Renal cortical epithelial cell (primary cell): ENCODE data around the gene TRNT1. TPM values are rescaled to one million over a fixed set of nuclear protein-coding genes. Genes with fewer than 3 reads are reported as not detected.

Experiments used
- DNase-seq: peaks from one replicate; pipeline ENCODE4 v3.0.0-alpha.2; 2011; ENCODE audit warnings: low read depth
- total RNA-seq: library from RNA; depleted of rRNA; stranded (reverse); fragments of >200 nt; gene quantifications from 2 replicates; pipeline ENCODE4 v1.2.3, GENCODE V29; 2014

Gene TRNT1
- total RNA-seq, 1 donor from 2014 or later: 37.3 TPM

DNA sequence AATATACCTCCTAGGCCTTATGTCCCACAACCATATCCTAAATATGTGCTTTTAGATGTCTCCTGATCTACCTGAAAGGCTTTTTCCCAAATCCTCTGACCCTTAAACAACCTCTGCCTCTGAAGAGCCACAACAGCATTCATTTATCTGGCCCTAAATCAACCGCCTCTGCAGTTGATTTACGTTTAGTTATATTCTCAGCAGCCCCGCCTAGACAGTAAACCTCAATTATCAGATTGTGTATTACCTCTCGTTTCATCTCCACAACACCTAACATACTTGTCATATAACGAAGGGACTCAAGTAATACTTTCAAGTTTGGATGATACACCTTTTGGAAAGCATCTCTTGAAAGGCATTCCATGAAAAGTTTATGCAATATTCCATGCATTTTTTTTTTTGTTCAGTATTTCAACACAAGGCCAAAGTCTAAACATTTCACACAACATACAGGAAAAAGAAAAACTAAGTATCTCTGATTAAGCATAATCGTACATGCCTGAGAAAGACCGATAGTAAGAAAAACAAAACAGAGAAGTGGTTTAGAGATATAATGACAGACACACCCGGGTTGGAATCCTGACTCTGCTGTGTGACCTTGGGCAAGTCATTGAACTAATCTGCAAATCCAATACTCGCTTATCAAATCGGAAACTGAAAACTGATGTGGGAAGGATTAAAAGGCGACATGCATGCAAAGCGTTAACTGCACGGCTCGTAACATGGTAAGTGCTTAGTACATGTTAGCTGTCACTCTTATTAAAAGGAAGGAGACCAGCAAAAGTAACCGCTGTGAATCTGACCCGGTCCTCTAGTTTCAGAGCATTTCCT lies 52.0 kb downstream of the TRNT1 start:
- DNase-seq: no peak

DNA sequence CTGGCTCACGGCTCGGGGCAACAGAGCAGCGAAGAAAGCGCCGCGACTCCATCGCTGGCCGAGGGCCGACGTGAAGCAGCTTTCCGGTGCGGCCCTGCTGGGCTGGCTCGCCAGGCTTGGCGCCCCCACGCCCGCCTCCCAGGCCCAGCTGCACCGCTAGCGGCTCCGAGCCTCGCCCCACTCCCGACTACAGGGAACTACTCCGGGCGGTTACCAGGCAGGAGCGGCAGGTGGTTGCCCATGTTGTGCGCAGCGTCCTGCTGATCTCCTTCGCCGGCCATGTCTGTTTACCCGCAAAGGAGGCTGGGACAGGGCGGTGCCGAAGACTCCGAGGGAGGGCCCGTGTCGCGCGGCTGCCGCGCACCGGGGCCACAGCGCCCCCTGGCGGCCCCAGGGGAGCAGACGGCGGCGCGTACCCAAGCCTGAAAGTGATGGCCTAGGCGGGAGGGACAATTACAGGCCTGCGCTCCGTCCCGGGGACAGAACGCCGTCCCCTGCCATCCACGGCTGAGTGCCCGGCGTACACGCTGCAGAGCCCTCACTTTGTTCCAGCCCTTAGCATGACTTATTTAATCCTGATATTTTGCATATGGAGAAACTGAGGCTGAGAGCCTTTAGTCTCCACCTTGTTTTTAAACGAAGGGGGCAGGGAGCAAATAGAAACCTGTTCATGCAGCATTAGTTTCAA lies 52.8 kb downstream of the TRNT1 start, which contains the start of gene CRBN:
Gene CRBN, minus strand, starts transcription at position 285 of the 688 bp plus-strand sequence. Its CDS starts 4 bp downstream, at position 281.
- peak; percentile 59 for DNase-seq

- no peak for DNase-seq
Observed at GRCh38 chr3:3180456-3180855, 53.7 kb downstream of the TRNT1 start.

GRCh38 chr3:3184876-3185275 lies 58.1 kb downstream of the TRNT1 start:
- DNase-seq: no peak

- DNase-seq: no peak
Observed at GRCh38 chr3:3189102-3189727, 62.5 kb downstream of the TRNT1 start.

GRCh38 chr3:3189961-3190360 lies 63.2 kb downstream of the TRNT1 start:
- no peak for DNase-seq

DNA sequence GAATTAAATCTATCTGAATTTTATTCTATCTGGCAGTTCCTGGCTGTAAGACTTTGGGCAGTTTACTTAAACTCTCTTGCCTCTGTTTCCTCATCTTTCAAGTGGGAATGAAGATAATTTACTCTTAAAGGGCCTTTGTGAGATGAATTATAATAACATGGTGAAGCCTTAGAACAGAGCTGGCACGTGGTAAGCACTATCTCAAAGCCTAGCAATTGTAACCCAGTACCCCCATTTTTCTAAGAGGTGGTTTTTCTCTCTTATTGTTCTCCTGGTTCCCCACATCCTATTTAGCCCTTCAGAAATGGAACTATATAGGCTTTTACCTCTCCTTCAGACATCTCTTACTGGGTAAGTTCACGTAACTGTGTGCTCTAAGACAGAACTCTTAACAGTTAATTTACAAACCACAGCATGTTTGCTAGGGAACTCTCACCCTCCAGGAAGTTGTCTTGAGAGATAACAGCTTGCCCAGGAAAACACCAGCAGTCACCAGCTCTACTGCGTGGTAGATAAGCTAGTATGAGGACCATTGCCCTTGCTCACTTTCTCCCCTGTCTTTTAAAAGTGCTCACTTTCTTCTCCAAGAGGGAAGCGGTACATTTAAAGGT lies 65.0 kb downstream of the TRNT1 start:
- no peak for DNase-seq

GRCh38 chr3:3192286-3192675 lies 65.5 kb downstream of the TRNT1 start:
- DNase-seq: no peak

DNA sequence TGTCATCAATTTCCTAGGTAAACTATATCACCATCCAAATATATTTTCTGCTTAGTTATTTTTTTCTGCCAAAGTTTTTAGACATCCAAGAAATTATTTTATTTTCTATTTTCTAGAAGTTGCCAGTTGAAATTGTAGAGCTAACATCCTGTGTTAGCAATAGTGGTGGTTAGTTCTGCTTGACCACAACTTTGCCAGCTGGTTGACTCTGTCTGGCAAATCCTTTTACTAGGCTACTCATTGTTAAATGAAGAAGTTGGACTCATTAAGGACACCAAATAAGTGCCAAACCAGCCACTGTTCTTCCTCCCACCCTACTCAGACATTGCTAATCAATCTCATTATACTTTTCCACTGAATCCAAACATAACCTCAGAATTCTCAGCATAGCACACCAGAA lies 68.1 kb downstream of the TRNT1 start:
- no peak for DNase-seq

GRCh38 chr3:3196148-3196861 lies 69.6 kb downstream of the TRNT1 start:
- DNase-seq: peak; percentile 9

Other genes with a start within 250 kb of the TRNT1 start
- not detected in 2 replicates for gene IL5RA, start 16.6 kb upstream of the TRNT1 start, total RNA-seq
- 78.3 and 147 TPM in 2 replicates for gene CRBN, start 52.8 kb downstream of the TRNT1 start, total RNA-seq